ENCODE data around the gene TREH.

DNA sequence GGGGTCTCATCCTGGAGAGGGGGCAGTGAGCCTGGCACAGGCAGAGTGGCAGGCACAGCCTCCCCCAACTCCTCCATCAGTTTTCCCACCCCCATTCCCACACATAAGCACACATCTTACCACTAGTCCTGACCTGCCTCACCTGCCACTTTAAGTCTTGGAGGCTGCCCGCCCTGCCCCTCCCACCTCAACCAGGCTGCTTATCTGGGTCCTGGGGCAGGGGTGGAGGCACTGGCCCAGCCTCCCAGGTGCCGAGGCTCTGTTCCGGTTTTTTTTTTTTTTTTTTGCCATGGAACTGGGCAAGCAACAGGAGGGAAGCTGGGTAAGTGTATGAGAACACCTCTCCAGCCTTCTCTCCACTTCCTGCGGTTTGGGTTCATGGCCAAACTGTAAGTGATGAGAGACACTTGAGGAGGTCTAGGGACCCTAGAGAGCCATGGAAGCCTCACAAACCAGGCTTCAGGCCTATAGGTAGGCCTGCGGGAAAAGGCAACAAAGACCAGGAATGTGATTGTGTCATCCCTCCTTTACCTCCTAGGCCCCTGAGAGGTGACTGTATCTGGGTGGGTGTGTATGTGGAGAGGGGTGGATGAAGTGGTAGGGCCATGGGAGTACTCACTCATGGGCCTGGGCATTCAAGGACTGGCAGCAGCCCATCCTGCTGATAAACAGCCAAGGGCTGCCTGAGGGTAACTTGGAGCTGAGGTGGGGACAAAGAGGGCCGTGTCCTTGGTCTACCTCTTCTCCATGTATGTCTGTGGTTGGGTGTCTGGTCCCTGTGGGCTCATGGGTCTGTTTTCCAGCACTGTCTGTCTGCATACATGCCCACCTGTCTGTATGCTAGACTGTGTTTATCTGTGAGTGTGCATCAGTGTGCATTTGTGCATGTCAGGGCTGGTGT is 49.4 kb downstream of the TREH start:
- TF ChIP-seq, protein P1, sequence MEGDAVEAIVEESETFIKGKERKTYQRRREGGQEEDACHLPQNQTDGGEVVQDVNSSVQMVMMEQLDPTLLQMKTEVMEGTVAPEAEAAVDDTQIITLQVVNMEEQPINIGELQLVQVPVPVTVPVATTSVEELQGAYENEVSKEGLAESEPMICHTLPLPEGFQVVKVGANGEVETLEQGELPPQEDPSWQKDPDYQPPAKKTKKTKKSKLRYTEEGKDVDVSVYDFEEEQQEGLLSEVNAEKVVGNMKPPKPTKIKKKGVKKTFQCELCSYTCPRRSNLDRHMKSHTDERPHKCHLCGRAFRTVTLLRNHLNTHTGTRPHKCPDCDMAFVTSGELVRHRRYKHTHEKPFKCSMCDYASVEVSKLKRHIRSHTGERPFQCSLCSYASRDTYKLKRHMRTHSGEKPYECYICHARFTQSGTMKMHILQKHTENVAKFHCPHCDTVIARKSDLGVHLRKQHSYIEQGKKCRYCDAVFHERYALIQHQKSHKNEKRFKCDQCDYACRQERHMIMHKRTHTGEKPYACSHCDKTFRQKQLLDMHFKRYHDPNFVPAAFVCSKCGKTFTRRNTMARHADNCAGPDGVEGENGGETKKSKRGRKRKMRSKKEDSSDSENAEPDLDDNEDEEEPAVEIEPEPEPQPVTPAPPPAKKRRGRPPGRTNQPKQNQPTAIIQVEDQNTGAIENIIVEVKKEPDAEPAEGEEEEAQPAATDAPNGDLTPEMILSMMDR (conservative IDR thresholded peaks at IDR 0.05; ENCODE audit: low read length) = no peak
- no peak for TF ChIP-seq EZH2phosphoT487 (IDR thresholded peaks at IDR 0.05; ENCODE audit: borderline replicate concordance, low read depth, low read length)
